GM18868 (cell line): ENCODE results near the gene SLC28A1.

Experiments
- ATAC-seq: cut with Tn5 transposase; IDR thresholded peaks from one replicate; pipeline ENCODE4 v1.9.1; 2021; ENCODE audit warnings: mild to moderate bottlenecking, moderate library complexity; ENCODE audit not compliant: unreplicated experiment

Gene SLC28A1

GRCh38 chr15:84885801-84886200 lies 1.3 kb downstream of the SLC28A1 start:
- no peak for ATAC-seq

GRCh38 chr15:84886211-84886983 lies 1.9 kb downstream of the SLC28A1 start:
- ATAC-seq: no peak

GRCh38 chr15:84886984-84887299 lies 2.5 kb downstream of the SLC28A1 start:
- ATAC-seq: no peak

GRCh38 chr15:84887938-84888337 lies 3.5 kb downstream of the SLC28A1 start:
- no peak for ATAC-seq

- no peak for ATAC-seq
These were observed 4.2 kb downstream of the SLC28A1 start for GRCh38 chr15:84888639-84889038.

- ATAC-seq: no peak
These were observed 5.0 kb downstream of the SLC28A1 start for GRCh38 chr15:84889313-84889990.

- ATAC-seq: no peak
These were observed 5.7 kb downstream of the SLC28A1 start for GRCh38 chr15:84889991-84890669.

GRCh38 chr15:84890670-84891162 lies 6.3 kb downstream of the SLC28A1 start:
- no peak for ATAC-seq

- no peak for ATAC-seq
These were observed 6.9 kb downstream of the SLC28A1 start for GRCh38 chr15:84891339-84891738.

- ATAC-seq: no peak
These were observed 8.4 kb downstream of the SLC28A1 start for GRCh38 chr15:84892786-84893307.

- no peak for ATAC-seq
These were observed 9.1 kb downstream of the SLC28A1 start for GRCh38 chr15:84893607-84894006.

- ATAC-seq: no peak
These were observed 10.4 kb downstream of the SLC28A1 start for GRCh38 chr15:84894736-84895425.

GRCh38 chr15:84898761-84899160 lies 14.3 kb downstream of the SLC28A1 start:
- ATAC-seq: no peak

- no peak for ATAC-seq
These were observed 15.3 kb downstream of the SLC28A1 start for GRCh38 chr15:84899750-84900149.

GRCh38 chr15:84901540-84901939 lies 17.1 kb downstream of the SLC28A1 start:
- no peak for ATAC-seq

GRCh38 chr15:84903751-84904150 lies 19.3 kb downstream of the SLC28A1 start:
- ATAC-seq: no peak

- no peak for ATAC-seq
These were observed 20.0 kb downstream of the SLC28A1 start for GRCh38 chr15:84904419-84904818.

GRCh38 chr15:84905016-84905916 lies 20.8 kb downstream of the SLC28A1 start:
- no peak for ATAC-seq

- no peak for ATAC-seq
These were observed 23.3 kb downstream of the SLC28A1 start for GRCh38 chr15:84907731-84908130.

GRCh38 chr15:84908564-84908963 lies 24.1 kb downstream of the SLC28A1 start:
- ATAC-seq: no peak
